ENCODE results near the gene STK16.
"Not testable (repeated sequence)": the region's sequence is repeated elsewhere in the genome, so short reads cannot be mapped to it uniquely, and the experiment has no call there.

The STK16 gene

DNA sequence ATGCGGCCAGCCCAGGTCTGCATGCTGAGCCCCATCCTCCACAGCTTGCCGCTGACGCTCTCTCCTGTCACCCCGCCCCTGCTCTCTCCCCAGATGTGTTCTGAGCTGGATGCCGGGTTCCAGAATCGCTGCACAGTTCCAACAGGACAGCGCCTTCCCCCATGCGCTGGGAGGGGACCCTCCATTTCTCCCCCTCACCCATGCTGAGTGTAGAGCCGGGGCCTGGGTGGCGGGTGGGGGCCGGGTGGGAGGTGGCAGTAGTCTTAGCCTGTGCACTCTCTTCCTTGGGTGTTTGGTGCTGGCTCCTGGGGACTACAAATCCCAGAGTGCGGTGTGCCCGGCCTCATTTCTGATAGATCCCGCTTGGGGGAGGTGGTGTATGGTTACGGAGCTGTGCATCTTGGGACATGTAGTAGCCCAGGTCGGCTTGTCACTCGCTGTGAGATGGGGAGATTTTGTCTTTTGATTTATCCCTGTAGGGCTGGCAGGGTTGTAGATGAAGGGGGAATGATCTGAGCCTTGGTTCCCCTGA is 40.7 kb downstream of the STK16 start:
- no peak overlapping the region for H3K4me3 ChIP-seq (ENCODE audit: low read length)
- no peak for DNase-seq (ENCODE audit: low read depth)
- TF ChIP-seq CTCF (conservative IDR thresholded peaks at IDR 0.05; ENCODE audit: low read depth, low read length) = no peak

GRCh38 chr2:219286436-219287115 is 41.3 kb downstream of the STK16 start:
- DNase-seq (ENCODE audit: low read depth) = no peak
- no peak overlapping the region for H3K4me3 ChIP-seq (ENCODE audit: low read length)
- no peak for TF ChIP-seq CTCF (conservative IDR thresholded peaks at IDR 0.05; ENCODE audit: low read depth, low read length)

DNA sequence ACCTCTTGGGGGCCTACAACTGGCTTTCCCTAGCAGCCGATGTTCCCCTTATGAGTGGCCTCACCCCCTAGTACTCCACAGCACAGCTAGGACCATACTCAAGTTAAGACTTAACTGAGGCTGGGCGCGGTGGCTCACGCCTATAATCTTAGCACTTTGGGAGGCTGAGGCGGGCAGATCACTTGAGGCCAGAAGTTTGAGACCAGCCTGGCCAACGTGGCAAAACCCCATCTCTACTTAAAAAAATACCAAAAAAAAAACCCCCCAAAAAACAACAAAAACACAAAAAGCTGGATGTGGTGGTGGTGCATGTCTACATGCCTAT is 41.8 kb downstream of the STK16 start:
- DNase-seq (ENCODE audit: low read depth); H3K4me3 ChIP-seq (ENCODE audit: low read length): not testable (repeated sequence)

GRCh38 chr2:219287580-219288265 is 42.4 kb downstream of the STK16 start:
- no peak for TF ChIP-seq CTCF (conservative IDR thresholded peaks at IDR 0.05; ENCODE audit: low read depth, low read length)
- H3K4me3 ChIP-seq (ENCODE audit: low read length) = no peak overlapping the region

GRCh38 chr2:219289195-219289536 is 43.9 kb downstream of the STK16 start:
- no peak overlapping the region for H3K4me3 ChIP-seq (ENCODE audit: low read length)
- no peak for DNase-seq (ENCODE audit: low read depth)
- no peak for TF ChIP-seq CTCF (conservative IDR thresholded peaks at IDR 0.05; ENCODE audit: low read depth, low read length)

More at GRCh38 chr2:219287580-219288265, 42.4 kb downstream of the STK16 start:
- DNase-seq (ENCODE audit: low read depth) = no peak

DNA sequence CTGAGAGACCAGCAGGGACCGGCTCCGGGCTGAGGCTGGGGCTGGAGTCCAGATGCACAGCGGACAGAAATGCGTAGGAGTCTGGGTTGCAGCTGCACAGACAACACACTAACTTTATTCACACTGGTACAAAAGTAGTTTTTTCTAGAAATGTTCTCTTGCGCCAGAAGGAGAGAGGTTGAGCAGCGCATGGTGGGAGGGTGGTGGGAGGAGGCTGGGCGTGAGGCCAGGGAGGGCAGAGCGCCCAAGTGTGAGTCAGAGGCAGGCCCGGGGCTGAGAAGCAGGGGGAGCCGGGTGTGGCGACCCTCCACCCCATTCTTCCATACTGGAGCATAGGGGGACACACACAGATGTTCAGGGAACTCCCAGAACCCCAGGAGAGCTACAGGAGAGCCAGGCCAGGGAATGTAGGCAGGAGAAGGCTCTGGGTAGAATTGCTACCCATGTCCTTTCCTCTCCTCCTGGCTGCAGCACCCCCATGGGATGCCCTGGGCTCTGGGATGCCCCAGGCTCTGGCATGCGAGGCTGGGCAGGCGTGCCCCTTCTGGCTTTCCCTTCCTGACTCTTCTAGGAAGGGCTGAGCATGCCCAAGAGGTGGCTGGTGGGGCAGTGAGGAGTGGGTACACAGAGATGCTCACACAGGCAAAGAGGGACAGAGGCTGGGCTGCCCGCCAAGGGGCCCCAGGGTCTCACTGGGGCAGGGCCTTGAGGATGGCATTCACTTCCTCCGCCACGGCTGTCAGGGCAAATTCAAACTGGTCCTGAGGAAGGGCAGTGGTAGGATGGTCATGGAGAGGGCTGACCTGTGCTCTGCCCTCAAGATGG is 44.5 kb downstream of the STK16 start:
- DNase-seq (ENCODE audit: low read depth) = no peak
- H3K4me3 ChIP-seq (ENCODE audit: low read length) = no peak overlapping the region
- no peak for TF ChIP-seq CTCF (conservative IDR thresholded peaks at IDR 0.05; ENCODE audit: low read depth, low read length)

- H3K4me3 ChIP-seq (ENCODE audit: low read length) = no peak overlapping the region
- no peak for DNase-seq (ENCODE audit: low read depth)
- TF ChIP-seq CTCF (conservative IDR thresholded peaks at IDR 0.05; ENCODE audit: low read depth, low read length) = no peak
These were observed 45.3 kb downstream of the STK16 start for GRCh38 chr2:219290381-219291171.
